Stimulated activated naive CD8-positive, alpha-beta T cell treated with anti-CD3 and anti-CD28 coated beads, Interleukin-15, Interleukin-2, amounts not matched to agents 100 U/mL and 50 U/mL, for 24 hours (primary cell): ENCODE results near the gene SLC38A10.
A peak's percentile ranks its signal among the peaks of the same experiment; 100 is the strongest.

Experiments
- ATAC-seq: fragments of 150-1000 bp; cut with Tn5 transposase; one replicate; pipeline ENCODE4 v1.10.0; 2021
- DNase-seq: peaks from one replicate; pipeline ENCODE4 v3.0.0; 2021

The SLC38A10 gene

GRCh38 chr17:81331527-81332043 lies 36.5 kb upstream of the SLC38A10 start:
- ATAC-seq (no peak), DNase-seq (no peak)

- no peak for DNase-seq
- no peak for ATAC-seq
These were observed 35.8 kb upstream of the SLC38A10 start for GRCh38 chr17:81330884-81331245.

DNA sequence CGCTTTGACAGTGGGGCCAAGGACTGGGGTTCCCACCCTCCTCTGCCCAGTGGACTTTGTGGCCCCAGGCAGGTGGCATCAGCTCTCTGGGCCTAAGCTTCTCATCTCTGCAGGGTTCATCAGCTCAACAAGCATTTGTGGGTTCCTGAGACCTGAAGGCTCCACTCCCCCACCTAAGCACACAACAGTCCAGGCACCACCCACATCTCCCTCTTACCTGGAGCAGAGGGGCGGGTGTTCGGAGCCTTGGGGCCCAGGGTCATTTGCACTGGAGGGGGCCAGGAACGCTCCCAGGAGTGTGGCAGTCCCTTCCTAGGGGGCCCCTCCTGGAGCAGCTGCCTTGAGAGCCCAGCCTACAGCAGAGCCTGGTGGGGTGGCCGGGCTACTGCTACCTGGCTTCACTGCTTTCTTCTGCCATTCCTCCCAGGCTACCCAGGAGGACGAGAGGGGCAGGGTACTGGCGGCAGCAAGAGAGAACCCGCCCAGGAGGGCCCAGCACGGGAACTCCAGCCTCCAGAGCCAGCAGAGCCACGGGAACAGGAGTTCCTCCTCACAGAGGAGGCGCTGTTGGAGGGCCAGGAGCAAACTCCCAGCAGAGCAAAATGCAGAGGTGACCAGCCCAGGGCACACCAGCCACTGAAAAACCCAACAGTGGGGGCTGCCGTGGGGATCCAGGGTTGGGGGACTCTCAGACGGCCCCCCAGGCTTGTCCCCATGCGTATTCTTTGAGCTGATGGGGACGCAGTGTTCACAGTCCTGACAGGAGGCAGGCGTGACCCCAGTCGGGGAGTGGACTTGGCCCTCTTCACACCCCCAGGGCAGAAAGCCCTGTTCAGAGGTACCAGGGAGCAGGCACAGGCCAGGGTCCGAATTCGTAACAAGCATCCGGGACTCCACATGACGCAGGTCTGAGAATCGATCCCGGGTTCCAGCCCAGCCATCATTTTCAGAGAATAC lies 35.1 kb upstream of the SLC38A10 start:
- no peak for DNase-seq
- no peak for ATAC-seq

GRCh38 chr17:81328978-81329926 lies 34.1 kb upstream of the SLC38A10 start:
- DNase-seq (no peak), ATAC-seq (no peak)

- DNase-seq (no peak), ATAC-seq (no peak)
These were observed 33.4 kb upstream of the SLC38A10 start for GRCh38 chr17:81328489-81328888.

DNA sequence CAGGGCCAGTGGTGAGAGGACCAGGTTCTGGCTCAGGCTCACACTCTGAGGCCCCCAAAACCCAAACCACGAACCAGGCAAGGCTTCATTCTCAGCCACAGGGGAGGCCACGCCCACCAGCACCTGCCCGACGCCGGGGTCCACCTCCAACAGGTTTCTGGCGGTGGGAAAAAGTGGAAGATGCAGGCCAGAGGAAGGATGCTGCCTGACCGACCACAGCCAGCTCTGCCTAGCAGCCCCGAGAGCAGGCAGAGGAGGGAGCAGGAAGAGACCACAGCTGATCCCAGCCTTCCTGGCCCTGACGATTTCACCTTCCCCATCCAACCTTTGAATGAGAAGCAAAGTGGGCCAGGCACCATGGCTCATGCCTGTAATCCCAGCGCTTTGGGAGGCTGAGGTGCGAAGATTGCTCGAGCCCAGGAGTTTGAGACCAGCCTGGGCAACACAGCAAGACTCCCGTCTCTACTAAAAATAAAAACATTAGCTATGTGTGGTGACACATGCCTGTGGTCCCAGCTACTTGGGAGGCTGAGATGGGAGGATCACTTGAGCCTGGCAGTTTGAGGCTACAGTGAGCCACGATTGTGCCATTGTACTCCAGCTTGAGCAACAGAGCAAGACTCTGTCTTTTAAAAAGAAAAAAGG lies 30.7 kb upstream of the SLC38A10 start:
- ATAC-seq (no peak), DNase-seq (no peak)

GRCh38 chr17:81324851-81325713 lies 30.0 kb upstream of the SLC38A10 start:
- ATAC-seq, result no peak
- no peak for DNase-seq

- DNase-seq (no peak), ATAC-seq (no peak)
These were observed 29.2 kb upstream of the SLC38A10 start for GRCh38 chr17:81324177-81324850.

DNA sequence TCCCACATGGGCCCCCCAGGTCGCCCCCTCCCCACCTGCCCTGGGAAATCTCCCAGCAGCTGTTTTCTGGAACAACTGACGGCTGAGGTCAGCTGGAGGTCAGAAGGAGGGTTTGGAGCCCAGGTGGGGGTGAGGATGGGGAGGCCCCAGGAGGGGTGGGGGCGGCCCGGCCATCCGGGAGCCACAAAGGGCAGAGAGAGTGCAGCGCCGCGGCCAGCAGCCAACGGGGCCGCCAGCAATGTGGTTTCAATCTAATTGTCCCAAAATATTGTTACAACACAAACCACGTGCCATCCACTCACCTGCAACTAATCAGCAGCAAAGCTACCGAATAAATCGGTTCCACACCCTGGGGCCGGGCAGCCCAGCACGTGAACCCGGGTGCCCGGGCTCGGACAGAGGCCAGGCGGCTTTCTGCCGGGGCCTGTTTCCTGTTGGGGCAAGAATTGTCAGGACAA lies 28.3 kb upstream of the SLC38A10 start:
- DNase-seq (no peak), ATAC-seq (no peak)

DNA sequence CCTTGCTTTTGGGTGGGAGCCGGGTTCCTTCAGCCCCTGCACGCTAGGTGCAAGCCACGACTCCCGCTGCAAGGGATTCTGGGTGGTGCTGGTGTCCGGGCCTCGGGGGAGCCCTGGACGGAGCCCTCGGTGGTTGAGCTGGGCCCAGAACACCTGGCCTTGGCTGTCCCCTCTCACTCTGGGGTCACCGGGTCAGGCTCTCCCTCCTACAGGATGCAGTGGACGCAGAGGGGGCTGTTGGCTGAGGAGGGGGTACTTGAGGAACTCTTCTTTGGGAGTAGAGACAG lies 27.9 kb upstream of the SLC38A10 start:
- DNase-seq (no peak), ATAC-seq (no peak)

DNA sequence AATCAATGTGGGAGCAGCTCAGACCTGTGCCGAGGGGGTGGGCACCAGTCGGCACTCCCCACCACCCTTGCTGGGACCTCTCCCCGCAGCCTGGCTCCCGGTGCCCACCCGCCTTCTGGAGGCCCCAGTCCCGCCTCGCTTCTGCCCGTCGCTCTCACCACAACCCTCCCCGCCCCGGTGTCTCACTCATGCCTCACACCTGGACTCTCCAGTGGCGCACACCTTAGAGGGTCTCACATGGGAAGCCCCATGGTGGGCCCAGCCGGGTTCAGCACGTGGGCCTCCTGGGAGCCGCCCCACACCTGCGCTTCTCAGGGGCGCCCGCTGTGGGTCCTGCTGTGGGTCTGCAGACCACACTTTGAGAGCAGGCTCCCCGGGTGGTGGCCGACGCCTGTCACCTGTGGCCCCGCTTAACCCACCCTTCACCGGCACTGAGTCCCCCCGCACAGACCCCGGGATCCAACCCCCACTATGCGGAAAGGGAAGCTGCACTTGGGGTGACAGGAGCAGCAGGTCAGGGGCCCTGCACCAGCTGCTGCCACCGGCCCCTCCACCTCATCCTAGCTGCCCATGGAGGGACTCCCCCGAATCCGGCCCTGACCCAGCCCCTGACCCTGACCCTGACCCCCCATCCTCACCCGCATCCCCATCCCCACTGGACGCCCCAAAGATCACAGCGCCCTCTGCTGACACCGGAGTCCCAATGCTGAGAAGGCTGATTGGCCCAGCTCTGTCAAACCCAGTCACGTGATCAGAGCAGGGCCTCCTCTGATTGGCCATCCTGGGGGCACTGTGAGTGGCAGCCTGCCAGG lies 27.4 kb upstream of the SLC38A10 start:
- DNase-seq (peak; percentile 66), ATAC-seq (peak; percentile 86)

- ATAC-seq (no peak), DNase-seq (no peak)
These were observed 23.0 kb upstream of the SLC38A10 start for GRCh38 chr17:81317961-81318605.

DNA sequence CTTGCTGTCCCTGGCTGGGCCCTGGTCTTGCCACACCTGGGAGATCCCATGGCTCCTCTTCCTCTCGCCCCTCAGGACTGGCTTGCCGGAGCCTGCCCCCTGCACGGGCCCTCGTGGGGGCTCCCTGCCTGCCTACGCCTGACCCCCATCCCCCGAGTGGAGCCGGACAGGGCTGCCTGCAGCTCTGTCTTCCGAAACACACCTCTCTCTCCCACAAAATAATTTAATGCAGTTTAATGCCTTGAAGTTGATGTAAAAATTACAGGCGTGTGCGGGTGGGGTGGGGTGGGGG lies 22.4 kb upstream of the SLC38A10 start:
- DNase-seq, result no peak
- ATAC-seq, result no peak

DNA sequence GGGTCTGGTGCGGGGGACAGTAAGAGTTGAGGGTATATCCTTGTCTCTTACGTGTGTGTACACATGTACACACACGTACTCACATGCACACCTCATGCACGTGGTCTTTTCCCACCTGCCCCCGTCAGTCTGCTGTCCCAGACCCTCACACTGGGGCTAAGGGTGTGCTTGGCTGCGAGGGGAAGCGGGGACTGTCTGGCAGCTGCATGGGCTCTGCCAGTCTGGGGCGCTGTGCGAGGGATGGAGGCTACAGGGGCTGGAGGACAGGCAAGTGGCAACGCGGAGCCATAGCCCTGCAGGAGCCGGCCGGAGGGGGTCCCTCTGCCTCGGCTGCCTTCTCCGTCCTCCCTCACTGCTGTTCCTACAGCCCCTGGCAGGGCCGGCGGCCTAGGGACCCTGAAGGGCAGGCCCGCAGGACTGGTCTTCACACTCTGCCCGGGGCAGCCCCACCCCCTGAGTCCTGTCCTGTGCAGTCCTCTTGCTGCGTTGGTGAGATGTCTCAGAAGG lies 20.8 kb upstream of the SLC38A10 start:
- no peak for ATAC-seq
- no peak for DNase-seq

DNA sequence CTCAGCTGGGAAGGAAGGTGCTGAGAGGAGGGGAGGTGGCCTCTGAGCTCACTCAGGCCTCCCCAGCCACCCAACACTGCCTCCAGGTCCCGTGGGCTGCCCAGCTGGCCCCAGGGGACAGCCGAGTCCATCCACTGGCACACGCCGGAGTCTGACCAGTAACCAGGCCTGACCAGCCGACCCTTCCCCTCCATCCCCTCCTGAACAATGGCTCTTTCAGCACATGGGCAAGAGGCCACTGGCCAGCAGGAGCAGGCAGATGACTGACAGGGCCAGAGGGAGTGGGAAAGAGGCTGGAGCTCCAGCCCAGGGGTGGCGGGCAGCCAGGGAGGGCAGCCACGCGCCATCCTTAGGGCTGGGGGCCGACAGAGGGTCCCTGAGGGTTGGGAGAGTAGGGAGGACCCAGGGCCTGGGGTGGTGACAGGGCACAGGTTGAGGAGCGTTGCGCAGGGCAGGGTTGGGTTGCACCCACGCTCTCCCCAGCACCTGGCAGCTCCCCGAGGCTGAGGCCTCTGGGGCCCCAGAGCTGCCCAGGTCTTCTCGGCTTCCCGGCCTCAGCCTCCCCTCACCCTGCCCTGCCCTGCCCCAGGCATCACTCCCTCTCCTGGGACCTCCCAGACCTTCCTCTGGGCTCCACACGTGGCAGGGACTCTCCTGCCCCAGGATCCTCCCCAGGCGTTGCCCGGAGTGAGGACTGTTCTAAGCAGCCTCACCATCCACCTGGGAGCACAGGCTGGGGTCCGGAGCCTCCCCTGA lies 20.2 kb upstream of the SLC38A10 start:
- DNase-seq, result no peak
- ATAC-seq, result no peak

- DNase-seq (no peak), ATAC-seq (no peak)
These were observed 19.4 kb upstream of the SLC38A10 start for GRCh38 chr17:81314398-81315081.

DNA sequence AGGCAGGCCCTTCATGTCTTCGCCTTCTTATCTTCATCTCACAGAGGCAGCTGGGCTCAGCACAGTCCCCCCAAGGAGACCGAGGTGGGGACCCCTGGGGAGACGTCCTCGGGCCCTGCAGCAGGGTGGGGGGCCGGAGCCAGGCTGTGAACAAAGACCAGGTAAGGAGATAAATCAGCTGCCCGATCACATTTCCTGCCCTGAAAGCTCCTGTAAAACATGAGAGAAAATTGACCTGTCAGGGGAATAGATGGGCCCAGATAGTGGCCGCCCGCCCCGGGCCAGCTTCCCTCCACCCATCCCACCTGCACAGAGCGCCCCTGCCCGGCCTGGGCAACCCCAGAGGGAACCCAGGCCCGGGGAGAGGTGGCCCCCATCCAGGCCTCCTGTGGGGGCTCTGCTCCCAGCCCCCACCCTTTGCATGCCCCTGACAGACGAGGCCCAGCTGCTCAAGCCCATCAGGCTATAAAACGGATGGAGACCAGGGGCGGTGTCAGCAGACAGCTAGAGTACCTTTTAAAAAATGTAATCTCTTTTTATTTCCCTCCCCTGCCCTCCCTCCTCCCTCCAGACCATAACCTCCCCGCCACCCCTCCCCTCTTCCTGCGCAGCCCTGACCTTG lies 18.8 kb upstream of the SLC38A10 start:
- ATAC-seq, result no peak
- no peak for DNase-seq
